ENCODE measurements around the gene BTBD19. TPM values are rescaled to one million over a fixed set of nuclear protein-coding genes. Genes with fewer than 3 reads are reported as not detected.

Gene BTBD19
- total and polyA plus RNA-seq, 2 of the 8 experiments (the other 6 are each of a cell fraction or from before 2014, with no cell fraction given): 1.1 TPM

- TF ChIP-seq CHD7 (IDR thresholded peaks at IDR 0.05; ENCODE audit: insufficient replicate concordance, low read length): no peak
- no peak for TF ChIP-seq CREB1 (IDR thresholded peaks at IDR 0.05)
- no peak for TF ChIP-seq POLR2AphosphoS5 (IDR thresholded peaks at IDR 0.05; ENCODE audit: low read depth, low read length)
- TF ChIP-seq GABPA (IDR thresholded peaks at IDR 0.05; ENCODE audit: borderline replicate concordance, insufficient read depth, low read length): no peak
- no peak for TF ChIP-seq E2F6 (IDR thresholded peaks at IDR 0.05)
- TF ChIP-seq SIN3A (conservative IDR thresholded peaks at IDR 0.05 in 1 of 2, IDR thresholded peaks at IDR 0.05 in 1 of 2; ENCODE audit: low read depth in 1 of 2, low read length in 2 of 2): no peak
- TF ChIP-seq TAF1 (IDR thresholded peaks at IDR 0.05; ENCODE audit: low read depth, low read length): no peak
- no peak for TF ChIP-seq SP1 (IDR thresholded peaks at IDR 0.05; ENCODE audit: low read depth, low read length)
- no peak for TF ChIP-seq CHD1 (IDR thresholded peaks at IDR 0.05; ENCODE audit: low read depth, low read length)
- TF ChIP-seq SRF (IDR thresholded peaks at IDR 0.05; ENCODE audit: low read depth, low read length): no peak
- TF ChIP-seq BRCA1 (IDR thresholded peaks at IDR 0.05; ENCODE audit: low read depth, low read length): no peak
These were observed 13.0 kb downstream of the BTBD19 start (continued) for GRCh38 chr1:44821240-44821715.

Data from H1 (cell line).